Activated CD8-positive, alpha-beta T cell treated with anti-CD3 and anti-CD28 coated beads for 36 hours (primary cell): ENCODE results near the gene PPA2. TPM values are rescaled to one million over a fixed set of nuclear protein-coding genes. Genes with fewer than 3 reads are reported as not detected.

Experiments
- ATAC-seq: fragments of 200-7000 bp; cut with Tn5 transposase; one replicate; pipeline ENCODE4 v1.10.0; 2021; ENCODE audit warnings: mild to moderate bottlenecking, moderate library complexity
- CTCF ChIA-PET: fragments of 350-600 bp; sonication (Branson Sonifier 250); formaldehyde crosslinking; loops from one replicate; lab custom pipeline; 2021; ENCODE audit warnings: antibody characterized with exemption; lab: Charles Lee
- POLR2A ChIA-PET: fragments of 350-600 bp; sonication (Branson Sonifier 250); formaldehyde crosslinking; loops from one replicate; lab custom pipeline; 2021; ENCODE audit warnings: antibody characterized with exemption; lab: Charles Lee
- DNase-seq: peaks from one replicate; pipeline ENCODE4 v3.0.0-alpha.2; 2020
- H3K27ac Mint-ChIP-seq: one replicate; pipeline ENCODE4 v1.8.0; 2021; ENCODE audit warnings: mild to moderate bottlenecking, mixed read lengths
- H3K27me3 Mint-ChIP-seq: one replicate; pipeline ENCODE4 v1.8.0; 2021; ENCODE audit warnings: mixed read lengths
- H3K36me3 Mint-ChIP-seq: one replicate; pipeline ENCODE4 v1.8.0; 2021; ENCODE audit warnings: low read depth, mixed read lengths
- H3K4me1 Mint-ChIP-seq: one replicate; pipeline ENCODE4 v1.8.0; 2021; ENCODE audit warnings: low read depth, mixed read lengths
- H3K4me3 Mint-ChIP-seq: one replicate; pipeline ENCODE4 v1.8.0; 2021; ENCODE audit warnings: mild to moderate bottlenecking, moderate library complexity, mixed read lengths
- H3K9me3 Mint-ChIP-seq: one replicate; pipeline ENCODE4 v1.8.0; 2021; ENCODE audit warnings: mixed read lengths
- CTCF ChIP-seq: fragments of 200-600 bp; IDR thresholded peaks from one replicate; pipeline ENCODE4 v1.8.0; 2022; ENCODE audit warnings: antibody characterized with exemption, mild to moderate bottlenecking
- intact Hi-C: fragments of 100-400 bp; cut with micrococcal nuclease; formaldehyde crosslinking; loops from one replicate; pipeline ENCODE4 v1.10.0; 2022
- total RNA-seq, 2 experiments: library from RNA; stranded (reverse); gene quantifications; one replicate each; pipeline ENCODE4 v1.2.3, GENCODE V29; 2021

The PPA2 gene
- total RNA-seq, 2 experiments from 2014 or later, result 114 to 117 TPM

GRCh38 chr4:105373324-105373723 lies 100.5 kb downstream of the PPA2 start:
- Mint-ChIP-seq H3K4me3 (no peak overlapping the region), H3K27ac (no peak overlapping the region), H3K9me3 (peaks cover 2% of the 10 kb centered on the region), H3K4me1 (no peaks in the 10 kb centered on the region), H3K27me3 (no peaks in the 10 kb centered on the region), H3K36me3 (peaks cover 24% of the 10 kb centered on the region)
- TF ChIP-seq CTCF, result no peak
- POLR2A ChIA-PET, result no interaction called here
- CTCF ChIA-PET, result no interaction called here
- DNase-seq (no peak), ATAC-seq (no peak)
- intact Hi-C loops, result no loop called here

- H3K36me3 Mint-ChIP-seq, result peaks cover 46% of the 10 kb centered on the region
- H3K9me3 Mint-ChIP-seq, result peaks cover 19% of the 10 kb centered on the region
- TF ChIP-seq CTCF, result no peak
- ChIA-PET POLR2A (no interaction called here), CTCF (interaction anchor here (1.2 kb wide), 1 partner anchor 509 kb away, joined by 3 read pairs; no protein-coding TSS in a partner anchor)
- H3K27ac Mint-ChIP-seq, result no peak overlapping the region
- H3K4me3 Mint-ChIP-seq, result no peak overlapping the region
- ATAC-seq (no peak), DNase-seq (no peak)
- no peaks in the 10 kb centered on the region for H3K27me3 Mint-ChIP-seq
- no peaks in the 10 kb centered on the region for H3K4me1 Mint-ChIP-seq
- intact Hi-C loops, result no loop called here
Observed at GRCh38 chr4:105369988-105370387, 103.9 kb downstream of the PPA2 start.

- Mint-ChIP-seq H3K4me1 (no peaks in the 10 kb centered on the region), H3K9me3 (peaks cover 19% of the 10 kb centered on the region), H3K4me3 (no peak overlapping the region), H3K27me3 (no peaks in the 10 kb centered on the region), H3K36me3 (peaks cover 25% of the 10 kb centered on the region), H3K27ac (no peak overlapping the region)
- intact Hi-C loops, result no loop called here
- DNase-seq (no peak), ATAC-seq (no peak)
- CTCF ChIA-PET, result interaction anchor here (1.0 to 1.3 kb wide), 2 partner anchors 8 to 19 kb away, joined by 3 read pairs; no protein-coding TSS in a partner anchor
- POLR2A ChIA-PET, result no interaction called here
- no peak for TF ChIP-seq CTCF
Observed at GRCh38 chr4:105361053-105361452, 112.8 kb downstream of the PPA2 start.

- H3K27me3 Mint-ChIP-seq, result no peaks in the 10 kb centered on the region
- ChIA-PET POLR2A (no interaction called here), CTCF (no interaction called here)
- H3K36me3 Mint-ChIP-seq, result peaks cover 12% of the 10 kb centered on the region
- H3K9me3 Mint-ChIP-seq, result peaks cover 4% of the 10 kb centered on the region
- H3K4me1 Mint-ChIP-seq, result peaks cover 16% of the 10 kb centered on the region
- H3K27ac Mint-ChIP-seq, result no peak overlapping the region
- no peak overlapping the region for H3K4me3 Mint-ChIP-seq
- DNase-seq (no peak), ATAC-seq (no peak)
- no peak for TF ChIP-seq CTCF
- intact Hi-C loops, result no loop called here
Observed at GRCh38 chr4:105357258-105357980, 116.4 kb downstream of the PPA2 start.

- Mint-ChIP-seq H3K27ac (no peak overlapping the region), H3K9me3 (peaks cover 4% of the 10 kb centered on the region), H3K4me1 (peaks cover 18% of the 10 kb centered on the region), H3K27me3 (no peaks in the 10 kb centered on the region), H3K4me3 (no peak overlapping the region), H3K36me3 (peaks cover 12% of the 10 kb centered on the region)
- POLR2A ChIA-PET, result no interaction called here
- DNase-seq, result no peak
- intact Hi-C loops, result no loop called here
- CTCF ChIA-PET, result no interaction called here
- no peak for ATAC-seq
- no peak for TF ChIP-seq CTCF
Observed at GRCh38 chr4:105356194-105356593, 117.7 kb downstream of the PPA2 start.
